K562 (cell line): ENCODE results near the gene TAF10. TPM values are rescaled to one million over a fixed set of nuclear protein-coding genes. Genes with fewer than 3 reads are reported as not detected.

Experiments
- ATAC-seq: fragments of 200-7000 bp; cut with Tn5 transposase; 3 replicates; pipeline ENCODE4 v1.9.1; 2020; ENCODE audit warnings: moderate library complexity
- BruUV-seq: library from RNA; stranded (reverse); fragments of 400-500 nt; replicated peaks from 2 replicates; lab custom pipeline; 2021; lab: Mats Ljungman, UMichigan
- CTCF ChIA-PET: fragments of 300-600 bp; formaldehyde crosslinking; extraction: SDS; loops from one replicate; lab custom pipeline; 2021; ENCODE audit warnings: low intra/inter-chr PET ratio; lab: Yijun Ruan, JAX
- POLR2A ChIA-PET: fragments of 300-600, 350-650 bp; sonication (Branson Sonifier 250); formaldehyde crosslinking; extraction: SDS; loops from one replicate; lab custom pipeline; 2021; ENCODE audit warnings: antibody characterized with exemption, inconsistent platforms; lab: Yijun Ruan, JAX
- DNase-seq, 4 experiments: peaks; one replicate each; pipeline versions ENCODE4 v3.0.0 to v3.0.0-alpha.2; 2011 to 2018; ENCODE audit warnings: low spot score in 3 of 4, mixed read lengths in 3 of 4; ENCODE audit errors: extremely low read depth in 1 of 4
- FAIRE-seq: peaks from 2 replicates; lab custom pipeline; 2011; peaks lifted over from hg19 to GRCh38; lab: Jason Lieb, UNC
- H2AFZ ChIP-seq: 2 replicates; pipeline ENCODE4 v1.6.0; 2011; ENCODE audit warnings: low read depth, low read length, control low read depth, inconsistent platforms
- H3K27ac ChIP-seq: fragments of 200-600 bp; 3 replicates; pipeline ENCODE4 v1.8.0; 2011; ENCODE audit warnings: low read depth, mild to moderate bottlenecking, control low read depth, inconsistent platforms, low read length, moderate library complexity, mixed read lengths; ENCODE audit errors: extremely low read depth
- H3K27me3 ChIP-seq, 2 experiments: fragments of 300-600 bp in 1 of 2; 2 replicates in 1 of 2; 3 replicates in 1 of 2; pipeline versions ENCODE4 v1.6.0 to v1.8.0; 2011; ENCODE audit warnings: inconsistent platforms in 2 of 2, low read length in 2 of 2, mild to moderate bottlenecking in 1 of 2, mixed read lengths in 1 of 2, moderate library complexity in 1 of 2; ENCODE audit not compliant: control insufficient read depth in 2 of 2, insufficient read depth in 2 of 2
- H3K36me3 ChIP-seq: fragments of 300-600 bp; 3 replicates; pipeline ENCODE4 v1.8.0; 2011; ENCODE audit warnings: mild to moderate bottlenecking, low read length, inconsistent platforms; ENCODE audit not compliant: control insufficient read depth, insufficient read depth
- H3K4me1 ChIP-seq, 2 experiments: fragments of 200-600 bp in 1 of 2; replicated peaks in 1 of 2; 2 replicates in 1 of 2; 3 replicates in 1 of 2; pipeline versions ENCODE4 v1.5.1 to v1.8.0; 2011; ENCODE audit warnings: inconsistent platforms in 2 of 2, low read length in 2 of 2, mild to moderate bottlenecking in 1 of 2, mixed read lengths in 1 of 2, moderate library complexity in 1 of 2; ENCODE audit not compliant: control insufficient read depth in 2 of 2, insufficient read depth in 2 of 2
- H3K4me2 ChIP-seq: 2 replicates; pipeline ENCODE4 v1.6.1; 2011; ENCODE audit warnings: low read length, control low read depth, inconsistent platforms, mixed read lengths; ENCODE audit not compliant: insufficient read depth
- H3K4me3 ChIP-seq: fragments of 200-600 bp; sonication (generic), shearing (Covaris generic); 2 replicates; pipeline ENCODE4 v1.5.1; 2016; ENCODE audit warnings: control low read depth, inconsistent platforms
- H3K79me2 ChIP-seq: fragments of 200-600 bp; 3 replicates; pipeline ENCODE4 v1.8.0; 2011; ENCODE audit warnings: low read length, inconsistent platforms; ENCODE audit not compliant: control insufficient read depth, insufficient read depth
- H3K9ac ChIP-seq, 2 experiments: 2 replicates each; pipeline versions ENCODE4 v1.6.0 to v1.6.1; 2011; ENCODE audit warnings: low read depth in 2 of 2, low read length in 2 of 2, control low read depth in 1 of 2, inconsistent platforms in 1 of 2, mild to moderate bottlenecking in 1 of 2, mixed read lengths in 1 of 2; ENCODE audit not compliant: insufficient read depth in 1 of 2
- H3K9me1 ChIP-seq: one replicate; pipeline ENCODE4 v1.6.0; 2011; ENCODE audit warnings: inconsistent platforms, mild to moderate bottlenecking, low read length, moderate library complexity; ENCODE audit not compliant: control insufficient read depth, insufficient read depth
- H3K9me3 ChIP-seq: replicated peaks from 2 replicates; pipeline ENCODE4 v1.5.1; 2011; ENCODE audit warnings: low read depth, low read length, inconsistent platforms; ENCODE audit not compliant: control insufficient read depth, insufficient read depth
- H4K20me1 ChIP-seq: replicated peaks from 2 replicates; pipeline ENCODE4 v1.6.1; 2011; ENCODE audit warnings: low read length, inconsistent platforms, mixed read lengths; ENCODE audit not compliant: control insufficient read depth, insufficient read depth
- BHLHE40 ChIP-seq: IDR thresholded peaks from 2 replicates; pipeline ENCODE4 v1.6.1; 2011; ENCODE audit warnings: low read length, improper control_type of control experiment
- C11orf30 ChIP-seq: fragments of 450-650 bp; IDR thresholded peaks from 2 replicates; pipeline ENCODE4 v1.6.1; 2016; ENCODE audit warnings: low read depth, mild to moderate bottlenecking
- COPS2 ChIP-seq: fragments of 450-650 bp; conservative IDR thresholded peaks from 2 replicates; pipeline ENCODE4 v1.6.1; 2016; ENCODE audit warnings: mild to moderate bottlenecking, moderate library complexity
- E2F6 ChIP-seq, 2 experiments: IDR thresholded peaks; 2 replicates each; pipeline ENCODE4 v1.6.1; 2011; ENCODE audit warnings: borderline replicate concordance in 1 of 2, control low read depth in 1 of 2, low read depth in 1 of 2, low read length in 1 of 2, mild to moderate bottlenecking in 1 of 2, mixed read lengths in 1 of 2, moderate library complexity in 1 of 2; ENCODE audit not compliant: insufficient read depth in 1 of 2, insufficient read length in 1 of 2, poor library complexity in 1 of 2, severe bottlenecking in 1 of 2; ENCODE audit errors: extremely low read depth in 1 of 2
- PTRF ChIP-seq: fragments of 450-650 bp; IDR thresholded peaks from 2 replicates; pipeline ENCODE4 v1.6.1; 2016; ENCODE audit warnings: mild to moderate bottlenecking, missing genetic modification characterization, missing compliant biosample characterization
- SIRT6 ChIP-seq: IDR thresholded peaks from one replicate; pipeline ENCODE4 v1.6.1; 2012; ENCODE audit warnings: low read depth, mild to moderate bottlenecking, control low read depth, inconsistent platforms, low read length, moderate library complexity
- U2AF1 ChIP-seq: fragments of 200-400 bp; formaldehyde crosslinking; optimal IDR thresholded peaks from 2 replicates; pipeline ENCODE3; 2017; ENCODE audit warnings: mild to moderate bottlenecking, low read depth, low read length, moderate library complexity
- WGBS: fragments of 100-300 bp; shearing (Covaris generic); methylation state at CpG from one replicate; pipeline ENCODE4 v1.1.6; 2016; ENCODE audit warnings: low coverage, mixed read lengths; ENCODE audit not compliant: insufficient coverage; ENCODE audit errors: missing lambda C conversion rate; 5-methylcytosine and 5-hydroxymethylcytosine counted together
- in situ Hi-C: fragments of 300-500 bp; cut with MboI; formaldehyde crosslinking; loops from 4 replicates; pipeline ENCODE4 v1.15.0; 2018; ENCODE audit warnings: inconsistent platforms, mixed read lengths
- intact Hi-C: fragments of 100-400 bp; cut with micrococcal nuclease; formaldehyde crosslinking; loops from 2 replicates; pipeline ENCODE4 v1.14.2; 2022
- polyA plus RNA-seq, 8 experiments: library from polyadenylated mRNA; depleted of rRNA in 4 of 8; stranded (reverse) in 5 of 8; unstranded in 3 of 8; fragments of >200 nt; fragmentation: Nextera tagmentation in 2 of 8; fragmentation: Illumina TruSeq in 1 of 8; extraction: Ambion mirVana in 2 of 8; extraction: Trizol in 1 of 8; gene quantifications; 2 replicates each; pipeline versions ENCODE4 v1.2.1 to v1.2.3, GENCODE V29; 2011 to 2014; ENCODE audit warnings: inconsistent platforms in 1 of 8, missing spikeins in 1 of 8
- total RNA-seq, 7 experiments: library from RNA; depleted of rRNA in 6 of 7; stranded (reverse); fragments of >200 nt in 6 of 7; fragmentation: Illumina TruSeq in 2 of 7; extraction: Trizol in 2 of 7; gene quantifications; 2 replicates each; pipeline versions ENCODE4 v1.2.1 to v1.2.3, GENCODE V29; 2011 to 2021; ENCODE audit warnings: low replicate concordance in 1 of 7

TAF10 gene
- total and polyA plus RNA-seq, 9 of the 15 experiments (the other 6 are each of a cell fraction or from before 2014, with no cell fraction given), result 19.5 to 197 (median 121) TPM

GRCh38 chr11:6623391-6624363 is 11.7 kb upstream of the TAF10 start:
- Histone ChIP-seq H4K20me1 (no peaks in the 10 kb centered on the region), H3K9me3 (no peaks in the 10 kb centered on the region), H3K4me3 (no peak overlapping the region), H3K27ac (no peak overlapping the region), H2AFZ (peak overlapping the region; percentile 29; the same call in 1 of the 2 replicates), H3K79me2 (peaks cover 6% of the 10 kb centered on the region), H3K36me3 (no peaks in the 10 kb centered on the region), H3K4me1 (peaks cover 5 to 36% of the 10 kb centered on the region in 2 experiments; a peak in 4 of 5 replicates), H3K9ac (0 out of 4 replicates have a peak overlapping the region, but pooled peaks of 1 of the 2 experiments have one; percentile 53), H3K9me1 (no peaks in the 10 kb centered on the region), H3K27me3 (peaks cover 3 to 37% of the 10 kb centered on the region in 2 experiments; a peak in 4 of 5 replicates), H3K4me2 (no peak overlapping the region)
- ChIA-PET CTCF (no interaction called here), POLR2A (interaction anchor here (0.6 to 1.1 kb wide), 4 partner anchors 19 to 544 kb away, joined by 3 to 4 read pairs (median 3); no protein-coding TSS in a partner anchor)
- ATAC-seq (no peak), DNase-seq (peak in 1 of 4 experiments; percentile 23), FAIRE-seq (no peak)
- in situ Hi-C loops (loop anchor here (5.0 kb wide), 1 partner anchor 59 kb away; the partner anchor contains the start of gene MRPL17), intact Hi-C loops (no loop called here)
- TF ChIP-seq U2AF1, result no peak
- TF ChIP-seq C11orf30, result no peak
- peak; percentile 90 for TF ChIP-seq BHLHE40
- TF ChIP-seq SIRT6, result no peak
- no peak for TF ChIP-seq COPS2
- TF ChIP-seq PTRF (tag), result no peak
- TF ChIP-seq E2F6 (IDR thresholded peaks at IDR 0.05; ENCODE audit: borderline replicate concordance in 1 of 2, extremely low read depth in 1 of 2, insufficient read depth in 1 of 2, insufficient read length in 1 of 2, low read depth in 1 of 2, low read length in 1 of 2, poor library complexity in 1 of 2, severe bottlenecking in 1 of 2), result peak in 1 of 2 experiments; percentile 28
- BruUV-seq, result no TSS peak
- WGBS, result 22% methylated on average over 30 of the region's 31 CpGs
